Activated T-helper 1 cell treated with Interleukin-2 at 50 U/mL for 16 hours (primary cell): ENCODE measurements around the gene FCN2.

ENCODE experiments used
- DNase-seq: peaks from one replicate; pipeline ENCODE4 v3.0.0-alpha.2; 2020; ENCODE audit warnings: low read depth

FCN2 gene

DNA sequence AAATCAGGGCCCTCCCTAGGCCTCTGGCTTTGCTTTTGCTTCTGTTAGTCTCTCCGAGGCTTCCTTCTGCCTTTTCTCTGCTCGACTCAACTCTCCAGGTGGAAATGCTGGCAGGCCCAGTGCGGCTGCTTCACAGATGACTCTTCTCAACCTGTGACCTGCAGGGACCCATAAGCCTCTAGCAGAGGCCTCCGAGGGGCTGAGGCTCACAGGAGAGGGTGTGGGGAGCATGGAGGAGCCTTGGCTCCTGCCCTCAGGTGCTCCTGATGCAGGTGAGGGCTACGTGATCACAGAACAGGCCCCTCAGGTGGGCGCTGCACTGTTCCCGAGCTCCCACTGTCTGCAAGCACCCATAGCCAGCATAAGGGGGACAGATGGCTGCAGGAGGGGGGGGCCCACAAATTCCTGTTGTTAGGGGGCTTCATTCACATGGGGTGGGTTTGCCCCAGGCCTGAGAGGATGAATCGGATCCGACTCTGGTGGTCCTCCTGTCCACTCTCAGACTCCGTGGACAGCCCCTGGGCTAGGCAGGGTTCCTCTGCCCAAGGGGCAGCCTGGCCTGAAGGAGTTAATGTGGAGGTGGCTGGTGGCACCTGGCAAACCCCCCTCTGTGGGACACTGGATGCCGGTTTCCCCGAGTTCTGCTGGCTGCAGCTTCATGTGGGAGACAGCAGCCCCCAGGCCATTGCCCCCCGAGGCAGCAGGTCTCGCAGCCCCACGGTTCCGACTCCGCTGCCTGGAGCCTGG lies 10.9 kb upstream of the FCN2 start:
- no peak for DNase-seq

DNA sequence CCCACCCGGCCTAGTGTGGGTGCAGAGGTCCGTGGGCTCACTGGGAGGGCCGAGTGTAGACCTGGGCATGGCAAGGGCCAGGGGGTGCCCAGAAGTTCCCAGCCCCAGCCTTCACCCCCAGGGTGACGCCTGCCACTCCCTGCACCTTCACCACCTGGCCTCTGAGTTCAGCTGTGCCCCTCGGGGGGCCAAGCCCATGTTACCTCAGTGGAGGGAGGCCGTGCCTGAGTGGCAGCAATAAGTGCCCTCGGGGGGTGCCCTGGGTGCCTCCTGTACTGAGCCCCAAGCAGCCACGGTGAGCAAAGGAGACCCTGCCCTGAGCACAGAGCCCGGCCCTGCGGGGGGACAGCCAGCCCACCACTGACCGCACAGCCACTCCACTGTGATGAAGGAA lies 10.3 kb upstream of the FCN2 start:
- DNase-seq, result no peak

GRCh38 chr9:134870746-134871662 lies 9.6 kb upstream of the FCN2 start:
- no peak for DNase-seq

GRCh38 chr9:134871697-134872340 lies 8.8 kb upstream of the FCN2 start:
- DNase-seq, result no peak

DNA sequence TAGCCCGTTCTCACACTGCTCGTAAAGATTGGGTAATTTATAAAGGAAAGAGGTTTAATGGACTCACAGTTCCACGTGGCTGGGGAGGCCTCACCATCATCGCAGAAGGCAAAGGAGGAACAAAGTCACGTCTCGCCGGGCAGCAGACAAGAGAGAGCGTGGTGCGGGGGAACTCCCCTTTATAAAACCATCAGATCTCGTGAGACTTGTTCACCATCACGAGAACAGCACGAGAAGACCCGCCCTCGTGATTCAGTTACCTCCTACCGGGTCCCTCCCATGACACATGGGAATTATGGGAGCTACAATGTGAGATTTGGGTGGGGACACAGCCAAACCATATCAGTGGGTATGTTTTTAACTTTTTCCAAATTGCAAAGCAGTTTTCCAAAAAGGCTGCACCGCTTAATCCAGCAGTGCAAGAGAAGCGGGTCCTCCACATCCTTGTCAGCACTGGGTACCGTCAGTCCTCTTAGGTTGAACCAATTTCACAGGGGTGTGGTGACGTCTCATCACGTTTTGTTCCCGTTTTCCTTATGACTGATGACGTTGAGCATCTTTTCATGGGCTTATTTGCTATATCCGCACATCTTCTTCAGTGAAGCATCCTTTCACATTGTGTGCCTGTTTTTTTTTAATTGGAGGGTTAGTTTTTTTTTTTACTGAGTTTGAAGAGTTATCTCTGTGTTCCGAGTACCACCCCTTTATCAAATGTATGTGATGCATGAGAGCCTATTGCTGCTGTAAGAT lies 8.0 kb upstream of the FCN2 start:
- no peak for DNase-seq

GRCh38 chr9:134875371-134875770 lies 5.2 kb upstream of the FCN2 start:
- no peak for DNase-seq

- no peak for DNase-seq
Observed at GRCh38 chr9:134877541-134877940, 3.1 kb upstream of the FCN2 start.

DNA sequence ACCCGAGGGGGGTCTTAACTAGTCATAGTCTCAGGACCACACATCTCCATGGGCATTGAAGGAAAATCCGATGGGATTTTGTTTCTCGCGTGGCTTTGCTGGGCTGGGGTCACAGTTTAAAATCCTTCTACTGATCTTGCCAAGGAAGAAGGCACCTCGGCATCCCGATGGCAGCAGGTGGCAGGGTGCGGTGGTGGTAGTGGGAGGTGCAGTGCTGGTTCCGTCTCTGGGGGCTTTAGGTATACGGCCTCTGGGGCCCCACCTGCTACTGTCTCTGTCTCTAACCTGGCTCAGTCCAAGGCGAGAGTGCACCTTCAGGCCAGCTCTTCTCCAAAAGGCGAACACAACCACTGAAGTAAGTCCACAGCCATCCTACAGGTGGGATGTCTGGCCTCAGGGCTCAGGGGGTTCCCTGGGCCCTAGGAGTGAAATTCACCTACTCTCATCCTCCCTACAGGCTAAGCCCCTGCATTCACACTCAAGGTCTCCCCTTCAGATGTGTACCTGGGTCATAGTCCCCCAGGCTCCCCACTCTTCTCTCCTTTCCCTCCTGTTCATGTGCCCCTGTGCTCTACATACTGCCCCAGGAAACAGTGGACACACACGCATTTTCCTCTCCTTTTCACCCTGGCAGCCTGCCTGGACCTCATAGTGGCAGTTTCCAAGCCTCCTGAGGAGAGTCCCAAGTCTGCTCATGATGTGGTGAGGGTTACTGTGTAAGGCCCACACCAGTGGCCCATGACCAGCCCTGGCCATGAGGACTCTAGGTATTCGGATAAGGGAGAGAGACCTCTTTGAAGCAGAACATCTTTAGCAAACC lies 736 bp upstream of the FCN2 start:
- no peak for DNase-seq

GRCh38 chr9:134881313-134881670 lies 682 bp downstream of the FCN2 start:
- no peak for DNase-seq

DNA sequence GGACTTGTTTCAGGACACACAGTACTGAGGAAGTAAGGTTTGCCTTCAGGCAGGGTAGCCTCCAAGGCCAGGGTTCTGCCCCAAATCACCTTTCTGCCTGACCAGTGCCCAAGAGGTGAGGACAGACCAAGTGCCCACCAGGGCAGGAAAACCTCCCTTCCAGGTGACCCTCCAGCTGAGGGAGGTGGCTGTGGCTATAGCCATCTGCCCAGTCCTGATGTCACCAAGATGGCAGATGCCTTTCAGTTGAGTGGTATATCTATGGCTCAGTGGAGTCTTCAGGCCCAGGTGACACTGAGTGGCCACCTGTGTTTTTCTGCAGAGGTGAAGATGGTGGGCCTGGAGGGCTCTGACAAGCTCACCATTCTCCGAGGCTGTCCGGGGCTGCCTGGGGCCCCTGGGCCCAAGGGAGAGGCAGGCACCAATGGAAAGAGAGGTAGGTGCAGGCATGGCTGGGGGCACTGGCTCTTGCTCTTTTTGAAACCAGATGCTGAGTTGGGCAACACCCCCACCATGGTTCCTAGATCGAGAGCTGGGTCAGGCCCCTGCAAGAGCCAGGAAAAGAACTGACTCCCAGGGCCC lies 1.7 kb downstream of the FCN2 start:
- no peak for DNase-seq

GRCh38 chr9:134883040-134883782 lies 2.6 kb downstream of the FCN2 start:
- DNase-seq, result no peak

GRCh38 chr9:134884492-134884891 lies 3.9 kb downstream of the FCN2 start:
- no peak for DNase-seq

DNA sequence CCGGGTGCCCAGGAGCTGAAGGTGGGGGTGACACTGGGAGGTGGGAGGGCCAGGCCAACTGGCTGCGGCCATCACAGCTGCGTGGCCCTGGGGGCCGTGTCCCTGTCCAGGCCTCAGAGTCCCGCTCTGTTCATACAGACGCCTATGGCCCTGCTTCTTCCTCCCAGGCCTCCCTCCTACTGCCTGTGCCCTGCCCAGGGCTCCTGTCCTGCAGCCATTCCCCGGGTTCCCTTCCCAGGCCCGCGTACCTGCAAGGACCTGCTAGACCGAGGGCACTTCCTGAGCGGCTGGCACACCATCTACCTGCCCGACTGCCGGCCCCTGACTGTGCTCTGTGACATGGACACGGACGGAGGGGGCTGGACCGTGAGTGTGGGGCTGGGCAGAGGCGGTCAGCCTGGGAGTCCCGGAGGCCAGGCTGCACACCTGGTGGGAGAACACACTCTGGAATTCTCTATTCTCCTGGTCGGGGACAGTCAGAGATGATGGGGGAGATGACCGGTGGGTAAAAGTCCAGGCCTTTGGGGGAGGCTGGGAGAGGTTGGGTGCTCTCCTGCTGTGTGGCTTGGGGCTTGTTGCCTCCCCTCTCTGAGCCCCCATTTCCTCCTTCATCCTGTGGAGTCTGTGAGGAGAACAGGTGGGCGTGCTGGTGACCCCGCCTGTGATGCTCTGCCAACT lies 4.5 kb downstream of the FCN2 start:
- no peak for DNase-seq

GRCh38 chr9:134885679-134886412 lies 5.2 kb downstream of the FCN2 start:
- DNase-seq, result no peak

GRCh38 chr9:134886413-134886913 lies 5.9 kb downstream of the FCN2 start:
- no peak for DNase-seq

DNA sequence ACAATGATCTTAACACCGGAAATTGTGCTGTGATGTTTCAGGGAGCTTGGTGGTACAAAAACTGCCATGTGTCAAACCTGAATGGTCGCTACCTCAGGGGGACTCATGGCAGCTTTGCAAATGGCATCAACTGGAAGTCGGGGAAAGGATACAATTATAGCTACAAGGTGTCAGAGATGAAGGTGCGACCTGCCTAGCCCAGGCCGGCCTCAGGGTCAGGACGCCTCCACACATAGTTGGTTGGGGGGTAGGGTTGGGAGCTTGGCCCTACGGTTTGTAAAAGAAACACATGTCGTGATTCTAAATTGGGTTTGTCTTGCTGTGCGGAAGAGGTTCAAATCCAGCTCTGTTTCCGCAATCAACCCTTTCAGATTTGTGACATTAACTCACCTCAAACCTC lies 6.6 kb downstream of the FCN2 start:
- no peak for DNase-seq

DNA sequence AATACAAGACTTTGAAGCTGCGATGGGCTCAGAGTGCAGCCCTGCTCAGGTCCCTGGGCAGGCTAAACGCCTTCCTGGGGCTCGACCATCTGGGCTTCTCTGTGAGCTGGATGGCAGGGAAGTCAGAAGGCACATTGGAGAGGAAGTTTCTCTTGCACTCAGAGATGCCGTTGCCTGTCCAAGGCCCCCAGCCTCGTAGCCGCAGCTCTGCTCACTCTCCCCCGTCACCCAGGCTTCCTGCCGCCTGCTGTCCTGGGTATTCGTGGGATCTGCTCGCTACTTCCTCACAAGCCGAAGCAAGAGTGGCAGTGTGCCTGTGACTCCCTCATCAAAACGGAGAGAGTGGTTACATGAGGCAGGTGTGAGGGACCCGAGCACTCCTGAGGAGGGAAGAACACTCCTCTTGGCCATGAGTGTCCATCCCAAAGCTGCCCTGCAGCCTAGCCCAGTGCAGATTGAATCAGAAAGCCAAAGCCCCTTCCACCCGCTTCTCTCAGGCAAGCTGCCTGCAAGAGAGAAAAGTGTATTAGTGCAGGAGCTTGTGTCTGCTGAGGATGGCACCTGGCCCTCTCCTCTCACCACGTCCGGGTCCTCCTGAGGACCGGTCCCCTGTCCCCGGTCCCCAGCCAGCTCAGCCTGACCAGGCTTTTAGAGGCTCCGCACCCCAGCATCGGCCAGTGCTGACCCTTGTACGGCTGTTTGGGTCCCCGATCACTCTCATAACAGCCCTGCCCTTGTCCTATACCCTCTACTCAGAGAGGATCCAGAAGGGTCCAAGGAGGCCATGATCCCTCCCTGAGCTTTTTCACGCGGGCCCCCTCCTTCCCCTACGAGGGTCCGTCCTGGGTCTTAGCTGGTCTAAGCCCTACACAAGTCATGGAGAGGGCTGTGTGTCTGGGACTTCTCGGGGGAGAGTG lies 7.3 kb downstream of the FCN2 start:
- no peak for DNase-seq
